Adipose tissue (tissue), 3 donors: ENCODE data around the gene SDK2. TPM values are rescaled to one million over a fixed set of nuclear protein-coding genes. Genes with fewer than 3 reads are reported as not detected.
"Not testable (repeated sequence)": the region's sequence is repeated elsewhere in the genome, so short reads cannot be mapped to it uniquely, and the experiment has no call there.

Source experiments
- H3K27ac ChIP-seq: one replicate; pipeline ENCODE4 v1.5.1; 2013; ENCODE audit warnings: low read depth, low read length
- WGBS, 3 donors: extraction: QIAGEN DNeasy Blood & Tissue Kit; methylation state at CpG; one replicate each; pipeline ENCODE4 v1.1.7; 2013; 5-methylcytosine and 5-hydroxymethylcytosine counted together
- polyA plus RNA-seq, 3 donors: library from polyadenylated mRNA; stranded (reverse); fragments of 200-250 nt; gene quantifications; one replicate each; pipeline ENCODE4 v1.2.3, GENCODE V29; 2013
- donor health status: healthy with polysubstance abuse.
- donor health status: Bipolar disorder and iron deficiency.
- donor health status: healthy.

The SDK2 gene
- polyA plus RNA-seq, 3 donors: 0.08 to 0.22 (median 0.15) TPM

DNA sequence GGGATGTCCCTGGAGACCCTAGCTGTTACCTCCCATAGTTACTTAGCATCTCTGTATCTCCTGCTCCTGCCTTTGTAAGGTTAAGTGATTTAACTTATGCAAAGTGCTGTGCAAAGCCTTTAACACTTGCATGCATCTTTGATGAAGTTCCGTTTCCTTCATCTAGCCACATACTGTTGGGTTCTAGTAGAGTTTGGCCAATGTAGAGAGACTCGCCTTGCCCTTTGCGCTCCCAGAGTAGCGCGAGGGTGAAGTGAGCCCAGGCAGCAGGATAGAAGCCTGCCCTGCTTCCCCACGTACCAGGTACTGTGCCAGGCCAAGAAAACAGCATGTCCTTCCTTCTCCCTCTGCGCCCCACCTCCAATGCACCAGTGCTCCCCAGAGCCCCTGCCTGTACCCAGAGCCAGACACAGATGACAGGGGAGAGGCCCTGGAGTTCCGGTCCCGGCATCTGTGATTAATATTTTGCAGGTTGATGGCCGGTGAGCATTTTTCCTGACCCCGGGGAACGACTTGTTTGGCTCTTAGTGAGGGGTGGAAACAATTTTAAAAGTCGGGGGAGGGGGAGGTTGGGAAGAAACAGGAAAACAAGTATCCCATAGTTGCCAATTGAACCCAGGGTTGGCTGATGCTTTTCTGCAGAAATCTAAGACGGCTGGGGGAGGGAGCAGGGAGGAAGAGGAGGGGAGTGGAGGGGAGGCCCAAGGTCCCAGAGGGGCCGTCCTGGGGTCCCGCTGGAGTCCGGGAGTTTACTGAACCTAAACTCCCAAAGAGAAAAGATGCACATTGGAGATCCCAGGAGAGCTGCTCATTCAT, 319.3 kb downstream of the SDK2 start:
- 51 to 65% (median 58%) methylated on average over 17 of the region's 17 CpGs for WGBS, 3 donors
- no peak overlapping the region for H3K27ac ChIP-seq

DNA sequence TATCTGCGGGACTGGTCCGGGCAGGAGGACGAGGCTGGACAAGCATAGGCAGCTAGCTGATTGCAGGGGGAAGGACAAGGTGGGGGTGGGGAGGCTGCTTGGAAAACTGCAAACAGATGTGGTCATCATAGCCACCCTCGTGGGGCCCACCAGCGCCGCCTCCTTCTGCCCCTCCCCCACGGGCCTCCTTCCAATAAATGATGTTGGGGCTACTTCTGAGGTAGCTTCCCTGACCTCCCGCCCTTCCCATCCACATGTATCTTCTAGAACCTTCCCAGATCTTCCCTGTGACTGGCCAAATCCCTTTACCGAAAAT, 320.1 kb downstream of the SDK2 start:
- WGBS, 3 donors: 49 to 54% (median 50%) methylated on average over 9 of the region's 9 CpGs
- H3K27ac ChIP-seq: no peak overlapping the region

DNA sequence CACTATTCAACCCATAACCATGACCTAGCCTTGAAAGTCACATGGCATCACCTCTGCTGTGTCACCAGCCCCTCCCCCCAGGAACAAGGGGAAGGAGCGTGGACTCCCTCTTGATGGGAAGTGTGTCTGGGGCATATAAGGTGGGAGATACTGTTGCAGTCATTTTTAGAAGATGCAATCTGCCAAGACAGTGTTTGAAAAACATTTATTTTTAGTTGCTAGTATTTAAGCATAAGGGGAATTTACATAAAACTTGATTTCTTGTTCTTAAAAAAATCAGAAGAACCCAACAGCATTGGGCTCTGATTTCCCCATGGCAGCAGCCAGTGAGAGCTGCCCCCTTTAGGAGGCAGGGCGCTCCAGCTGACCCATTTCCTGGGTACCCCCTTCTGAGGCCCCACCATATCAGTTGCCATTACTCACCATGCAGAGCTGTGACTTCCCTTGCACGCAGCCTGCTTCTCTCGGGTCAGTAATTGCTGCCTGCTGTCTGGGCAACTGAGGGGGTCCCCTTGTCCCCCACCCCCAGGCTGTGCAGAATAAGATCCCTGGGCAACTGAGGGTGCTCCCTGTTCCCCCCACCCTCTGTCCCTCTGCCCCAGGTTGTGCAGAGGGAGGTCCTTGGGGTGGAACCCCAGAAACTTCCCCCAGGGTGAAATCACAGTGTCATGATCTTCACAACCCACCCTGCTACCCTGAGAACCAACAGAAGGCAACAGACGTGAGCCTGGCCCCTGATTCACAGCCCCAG, 320.7 kb downstream of the SDK2 start:
- WGBS, 3 donors: 48 to 59% (median 49%) methylated on average over 5 of the region's 5 CpGs
- no peak overlapping the region for H3K27ac ChIP-seq

DNA sequence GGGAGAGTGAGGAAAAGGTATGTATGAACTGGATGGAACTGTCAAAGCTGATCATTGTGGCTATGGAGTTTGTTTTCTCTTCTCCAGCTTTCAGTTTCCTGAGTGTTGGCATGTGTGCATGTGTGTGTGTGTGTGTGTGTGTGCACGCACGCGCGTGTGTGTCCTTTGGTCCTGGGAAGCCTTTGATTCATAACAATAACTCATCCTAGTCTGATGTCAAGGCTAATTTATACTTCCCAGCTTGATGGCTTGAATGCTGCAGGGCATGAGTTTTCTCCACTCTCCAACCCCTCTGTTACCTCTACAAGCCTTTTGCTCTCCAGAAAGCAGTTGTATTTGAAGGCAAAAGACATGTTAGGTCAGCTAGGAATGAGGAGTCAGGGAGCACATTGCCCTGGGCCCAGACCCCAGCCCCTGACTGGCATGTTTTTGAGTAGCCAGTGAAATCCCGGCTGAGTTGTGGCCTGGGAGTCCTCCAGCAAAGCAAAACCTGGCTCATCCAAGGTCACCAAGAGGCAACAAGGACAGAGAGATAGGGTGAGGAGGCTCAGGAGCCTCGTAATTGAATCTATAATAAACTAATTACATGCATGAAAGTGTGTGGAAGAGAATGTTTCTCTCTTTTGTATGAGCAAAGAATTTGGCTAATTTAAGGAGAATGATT, 323.5 kb downstream of the SDK2 start:
- no peak overlapping the region for H3K27ac ChIP-seq
- 58 to 81% (median 71%) methylated on average over 6 of the region's 6 CpGs for WGBS, 3 donors

DNA sequence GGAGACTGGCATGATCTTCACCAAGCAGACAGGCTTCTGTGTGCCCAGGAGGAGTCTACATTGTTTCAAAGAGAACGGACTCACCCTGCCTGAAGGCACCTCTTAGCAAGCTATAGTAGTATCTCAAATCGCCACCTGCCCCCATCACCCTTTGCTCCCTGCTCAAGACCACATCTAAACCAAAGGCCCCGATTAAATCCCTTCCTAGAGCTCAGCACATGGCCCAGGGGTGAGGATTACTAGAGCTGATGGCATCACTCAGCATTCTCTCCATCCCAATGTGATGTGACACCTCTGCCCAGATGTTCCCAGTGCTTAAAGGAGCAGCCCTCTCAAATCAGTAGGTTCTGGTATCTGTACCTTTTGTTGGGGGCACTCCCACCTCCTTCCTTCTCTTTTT, 324.5 kb downstream of the SDK2 start:
- 84 to 96% (median 93%) methylated on average over 3 of the region's 3 CpGs for WGBS, 3 donors
- no peak overlapping the region for H3K27ac ChIP-seq

DNA sequence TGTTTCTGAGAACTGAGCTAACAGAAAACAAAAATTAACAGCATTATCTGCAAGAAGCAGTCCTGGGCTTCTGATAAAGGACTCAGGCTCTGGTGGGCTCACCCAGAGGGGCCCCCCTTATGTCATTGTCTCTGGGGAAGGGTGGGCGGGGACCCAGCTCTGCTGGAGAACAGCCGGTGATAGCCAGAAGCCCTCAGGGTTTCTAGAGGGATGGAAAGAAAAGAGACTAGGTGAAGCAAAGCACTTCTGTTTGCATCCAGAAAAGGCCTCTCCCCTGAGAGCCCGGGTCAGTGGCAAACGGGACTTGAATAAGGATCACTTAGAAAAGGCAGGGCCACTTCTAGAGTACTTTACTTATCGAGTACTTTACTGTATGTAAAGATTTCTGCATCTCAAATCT, 325.4 kb downstream of the SDK2 start:
- H3K27ac ChIP-seq: no peak overlapping the region
- WGBS, 3 donors: 66 to 76% (median 69%) methylated on average over 5 of the region's 5 CpGs

DNA sequence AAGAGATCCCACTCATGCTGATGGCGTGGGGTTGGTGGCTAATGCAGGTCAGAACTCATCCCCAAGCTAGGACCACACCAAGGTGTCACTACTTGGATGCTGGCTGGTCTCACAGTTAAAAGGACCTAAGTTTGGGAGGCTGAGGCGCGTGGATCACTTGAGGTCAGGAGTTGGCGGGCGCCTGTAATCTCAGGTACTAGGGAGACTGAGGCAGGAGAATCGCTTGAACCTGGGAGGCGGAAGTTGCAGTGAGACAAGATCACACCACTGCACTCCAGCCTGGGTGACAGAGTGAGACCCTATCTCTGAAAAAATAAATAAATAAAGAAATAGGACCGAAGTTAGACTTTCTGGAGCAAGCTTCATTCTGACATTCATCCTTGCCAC, 325.8 kb downstream of the SDK2 start:
- no peak overlapping the region for H3K27ac ChIP-seq
- WGBS, 3 donors: 93 to 95% (median 94%) methylated on average over 8 of the region's 8 CpGs

DNA sequence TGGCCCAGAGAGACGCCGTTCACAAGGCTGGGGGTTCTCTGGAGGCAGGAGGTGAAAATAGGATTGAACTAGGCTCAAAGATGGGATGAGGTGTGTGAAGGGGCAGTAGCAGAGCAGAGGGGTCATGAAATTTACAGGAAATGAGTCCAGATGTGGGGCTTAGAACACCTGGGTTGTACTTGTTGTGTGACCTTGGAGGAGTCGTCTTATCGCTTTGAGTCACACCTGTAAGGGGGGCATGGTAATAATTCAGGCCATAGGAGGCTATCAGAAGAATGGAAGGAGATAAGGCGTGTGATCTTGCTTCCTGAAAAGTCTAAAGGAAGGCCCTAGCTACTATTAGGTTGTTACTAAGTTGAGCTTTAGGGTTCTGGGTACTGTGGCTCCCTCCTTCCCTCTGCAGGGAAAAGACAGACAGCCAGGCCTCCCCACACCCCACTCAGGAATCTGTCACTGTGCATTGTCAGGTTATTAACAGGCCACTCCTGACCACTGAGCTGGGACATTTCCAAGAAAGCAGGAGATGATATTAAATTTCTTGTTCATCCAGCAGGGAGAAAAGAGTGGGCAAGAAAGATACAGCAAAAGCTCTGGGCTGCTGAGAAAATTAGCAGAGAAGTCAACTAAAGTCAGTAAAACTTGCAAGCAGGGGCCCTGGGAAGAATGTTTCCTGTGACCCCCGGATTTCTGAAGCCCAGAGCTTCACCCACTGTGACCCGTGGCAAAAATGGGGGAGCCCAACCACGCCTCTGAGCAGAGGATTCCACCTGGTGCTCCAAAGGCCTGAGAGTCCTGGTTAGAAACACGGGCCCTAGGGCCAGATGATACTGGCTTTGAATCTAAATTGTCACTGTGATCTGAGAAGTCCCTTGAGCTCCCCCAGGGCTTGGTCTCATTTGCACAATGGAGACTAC, 326.5 kb downstream of the SDK2 start:
- no peak overlapping the region for H3K27ac ChIP-seq
- WGBS, 3 donors: 64 to 78% (median 78%) methylated on average over 9 of the region's 9 CpGs

DNA sequence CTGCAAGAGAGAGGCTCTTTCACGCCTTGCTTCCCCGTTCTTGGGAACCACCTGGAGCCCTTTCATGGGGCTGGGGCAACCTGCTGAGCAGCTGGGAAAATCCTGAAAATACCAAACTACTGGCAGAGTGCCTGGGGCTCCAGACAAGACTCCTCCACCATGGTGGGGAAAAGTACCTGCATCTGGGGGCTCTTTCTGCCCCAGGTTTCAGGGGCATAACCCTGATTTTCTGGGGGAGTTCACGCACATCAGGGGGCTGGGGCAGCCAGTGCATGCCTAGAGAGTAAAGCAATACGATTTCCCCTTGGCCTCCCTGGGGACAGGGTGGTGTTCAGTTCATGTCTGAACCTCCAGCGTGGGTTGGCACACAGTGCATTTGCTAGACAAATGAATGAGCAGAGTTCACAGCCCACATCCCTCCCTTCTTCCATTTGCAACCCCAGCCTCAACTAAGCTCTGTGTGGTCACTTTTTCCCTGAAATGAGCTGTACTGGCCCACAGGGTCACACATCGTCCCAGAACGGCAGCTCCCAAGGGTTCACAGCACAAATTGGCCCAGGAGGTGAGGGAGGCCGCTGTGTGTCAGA, 327.2 kb downstream of the SDK2 start:
- H3K27ac ChIP-seq: no peak overlapping the region
- 47 to 58% (median 54%) methylated on average over 8 of the region's 8 CpGs for WGBS, 3 donors

DNA sequence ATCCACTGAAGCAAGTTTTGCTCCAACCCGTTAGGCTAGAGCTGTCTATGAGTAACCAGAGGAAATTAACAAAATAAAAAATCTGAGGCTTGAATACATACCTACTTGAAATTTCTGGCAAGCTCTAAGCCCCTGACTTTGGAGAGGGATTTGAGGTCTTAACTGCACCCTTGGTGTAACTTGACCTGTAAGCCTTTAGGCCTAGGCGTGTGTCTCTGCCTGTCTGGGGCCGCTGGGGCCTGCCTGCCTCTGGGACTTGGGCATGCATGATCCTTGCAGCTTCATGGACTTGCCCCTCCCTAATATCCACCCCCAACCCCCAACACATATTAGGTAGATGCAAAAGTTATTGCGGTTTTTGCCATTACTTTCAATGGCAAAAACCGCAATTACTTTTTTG, 328.8 kb downstream of the SDK2 start:
- 58% methylated on average over 5 of the region's 5 CpGs for WGBS, 3 donors
- H3K27ac ChIP-seq: no peak overlapping the region

DNA sequence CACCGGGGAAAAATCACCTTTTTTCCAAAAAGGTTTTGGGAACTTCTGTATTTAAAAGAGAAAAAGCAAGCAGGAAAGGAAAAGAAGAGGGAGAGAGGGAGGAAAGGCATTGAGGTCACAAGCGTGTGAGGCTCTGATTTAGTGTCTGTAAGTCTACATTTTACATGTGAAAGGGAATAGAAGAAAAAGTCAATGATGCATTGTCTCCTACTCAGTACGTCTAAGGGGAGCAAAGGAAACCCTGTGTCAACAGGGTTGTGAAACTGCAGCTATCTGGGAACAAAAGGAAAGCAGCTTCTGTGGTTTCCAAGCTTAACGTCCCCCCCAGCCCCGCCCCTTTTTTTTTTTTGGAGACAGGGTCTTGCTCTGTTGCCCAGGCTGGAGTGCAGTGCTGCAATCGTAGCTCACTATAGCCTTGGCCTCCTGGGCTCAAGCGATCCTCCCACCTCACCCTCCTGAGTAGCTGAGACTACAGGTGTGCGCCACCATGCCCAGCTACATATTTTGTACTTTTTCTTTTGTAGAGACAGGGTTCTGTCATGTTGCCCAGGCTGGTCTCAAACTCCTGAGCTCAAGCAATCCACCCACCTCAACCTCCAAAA, 330.6 kb downstream of the SDK2 start:
- WGBS, 3 donors: 75 to 83% (median 76%) methylated on average over 8 of the region's 8 CpGs
- H3K27ac ChIP-seq: no peak overlapping the region

DNA sequence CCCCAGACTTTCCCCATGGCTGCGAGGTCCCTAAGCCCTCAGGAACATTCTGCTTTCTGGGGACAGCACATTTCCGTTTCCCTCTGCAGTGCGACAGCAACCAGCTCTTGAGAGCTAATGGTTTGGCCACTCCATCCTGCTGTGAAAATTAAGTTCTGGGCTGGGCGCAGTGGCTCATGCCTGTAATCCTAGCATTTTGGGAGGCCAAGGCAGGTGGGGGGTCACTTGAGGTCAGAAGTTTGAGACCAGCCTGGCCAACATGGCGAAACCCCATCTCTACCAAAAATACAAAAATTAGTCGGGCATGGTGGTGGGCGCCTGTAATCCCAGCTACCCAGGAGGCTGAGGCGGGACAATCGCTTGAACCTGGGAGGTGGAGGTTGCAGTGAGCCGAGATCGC, 331.4 kb downstream of the SDK2 start:
- H3K27ac ChIP-seq: not testable (repeated sequence)
- WGBS, 3 donors: 77 to 81% (median 78%) methylated on average over 11 of the region's 11 CpGs

DNA sequence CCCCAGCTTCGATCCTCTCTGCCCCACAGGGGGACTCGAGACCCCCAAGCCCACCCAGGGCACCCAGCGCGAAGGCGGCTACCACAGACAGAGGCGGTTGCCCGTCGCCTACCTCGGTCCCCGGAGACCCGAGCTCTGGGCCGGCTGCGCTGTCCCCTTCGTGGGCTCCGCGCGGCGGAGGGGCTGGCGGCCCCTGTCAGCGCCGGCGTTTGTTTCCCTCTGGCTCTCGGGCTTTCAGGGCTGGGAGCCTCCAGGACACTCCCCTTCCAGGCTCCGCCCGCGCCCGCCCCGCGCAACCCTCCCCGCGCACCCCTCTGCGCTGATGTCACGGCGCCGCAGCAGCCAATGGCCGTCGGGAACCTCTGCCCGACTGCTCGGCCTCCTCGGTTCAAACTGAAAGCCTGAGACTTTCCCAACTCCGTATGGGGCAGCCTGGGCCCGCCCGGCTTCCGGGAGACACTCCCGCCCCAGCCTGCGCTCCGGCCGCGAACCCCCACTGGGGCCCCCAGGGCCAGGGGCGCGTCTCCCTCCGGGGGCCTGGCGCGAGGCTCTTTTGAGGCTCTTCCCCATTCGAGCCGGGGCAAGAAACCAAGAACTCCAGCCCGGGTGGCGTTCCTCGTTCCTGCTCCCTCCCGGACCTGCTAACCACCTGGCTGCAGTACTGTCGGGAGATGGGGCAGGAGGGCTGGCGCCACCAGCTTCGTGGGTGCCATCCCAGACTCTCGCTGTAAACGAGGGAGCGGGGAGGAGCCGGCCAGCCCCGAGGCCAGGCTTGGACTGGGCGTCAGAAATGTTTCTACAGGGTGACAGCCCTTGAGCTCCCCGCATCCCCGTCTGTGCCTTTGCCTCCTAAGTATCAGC, 332.2 kb downstream of the SDK2 start, which contains the start of gene CDC42EP4:
TSS of gene CDC42EP4 (minus strand) at position 221 of the 861 bp plus-strand sequence. CDS start 25,501 bp downstream, outside the sequence.
- WGBS, 3 donors: 1 to 3% (median 2%) methylated on average over 60 to 71 of the region's 71 CpGs

DNA sequence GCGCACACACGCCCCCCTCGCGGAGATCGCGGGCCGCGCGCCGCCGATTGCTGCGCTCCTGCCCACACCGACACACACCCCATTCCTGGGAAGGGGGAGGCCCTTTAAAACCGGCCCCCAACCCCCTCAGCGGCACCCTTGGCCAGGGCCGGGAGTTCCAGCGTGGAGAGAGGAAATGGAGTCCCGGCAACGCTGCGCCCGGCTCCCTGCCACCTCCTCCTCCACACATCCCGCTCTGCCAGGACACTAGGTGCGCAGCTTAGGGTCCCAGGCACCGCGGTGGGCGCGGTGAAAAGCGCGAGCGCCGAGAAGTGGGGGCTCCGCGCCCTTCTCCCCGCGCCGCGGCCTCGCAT, 332.8 kb downstream of the SDK2 start:
- 0 to 1% (median 0%) methylated on average over 36 to 38 of the region's 38 CpGs for WGBS, 3 donors
- H3K27ac ChIP-seq: peak overlapping the region; percentile 79

More for the DNA sequence above, 332.2 kb downstream of the SDK2 start, which contains the start of gene CDC42EP4:
- H3K27ac ChIP-seq: peak within 1 kb of the TSS; percentile 79

DNA sequence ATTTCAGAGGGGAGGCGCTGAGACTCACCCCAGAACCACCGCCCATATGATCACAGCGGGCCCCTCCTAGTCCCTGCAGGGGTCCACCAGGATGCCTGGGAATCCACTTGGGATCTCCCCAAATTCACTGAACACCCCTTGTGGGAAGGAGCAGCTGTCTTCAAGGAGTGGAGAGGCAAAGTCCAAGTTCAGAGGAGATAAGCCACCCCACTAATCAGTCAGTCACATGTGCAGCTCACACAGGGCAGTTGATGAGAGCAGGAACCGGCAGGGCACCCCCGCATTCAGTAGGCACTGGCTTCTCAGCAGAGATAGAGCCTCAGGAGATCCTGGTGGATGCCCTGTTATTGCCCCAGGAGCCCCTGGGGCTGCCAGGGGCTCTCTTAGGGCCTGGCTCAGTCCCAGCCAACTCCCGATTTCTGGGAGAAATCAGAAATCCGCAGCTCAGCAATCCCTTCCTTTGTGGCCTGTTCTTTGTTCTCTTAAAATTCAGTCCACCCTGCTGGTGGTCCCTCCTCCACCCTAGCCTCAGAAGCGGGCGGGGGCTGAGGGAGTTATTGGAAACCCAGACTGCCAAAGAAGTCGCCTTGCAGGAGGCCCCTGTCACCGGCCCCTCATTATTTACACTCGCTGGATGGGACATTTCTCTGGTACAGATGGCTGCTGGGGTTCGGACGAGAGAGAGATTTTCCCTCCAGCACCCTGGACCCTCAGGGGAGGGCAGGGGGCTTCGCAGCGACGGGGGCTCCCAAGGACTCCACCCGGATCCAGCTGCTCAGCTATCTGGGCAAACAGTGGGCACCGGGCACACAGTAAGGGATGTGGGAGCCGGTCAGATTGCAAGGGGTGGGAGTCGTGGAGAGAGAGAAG, 334.3 kb downstream of the SDK2 start:
- 4 to 14% (median 14%) methylated on average over 21 of the region's 21 CpGs for WGBS, 3 donors
- peak overlapping the region; percentile 60 for H3K27ac ChIP-seq

DNA sequence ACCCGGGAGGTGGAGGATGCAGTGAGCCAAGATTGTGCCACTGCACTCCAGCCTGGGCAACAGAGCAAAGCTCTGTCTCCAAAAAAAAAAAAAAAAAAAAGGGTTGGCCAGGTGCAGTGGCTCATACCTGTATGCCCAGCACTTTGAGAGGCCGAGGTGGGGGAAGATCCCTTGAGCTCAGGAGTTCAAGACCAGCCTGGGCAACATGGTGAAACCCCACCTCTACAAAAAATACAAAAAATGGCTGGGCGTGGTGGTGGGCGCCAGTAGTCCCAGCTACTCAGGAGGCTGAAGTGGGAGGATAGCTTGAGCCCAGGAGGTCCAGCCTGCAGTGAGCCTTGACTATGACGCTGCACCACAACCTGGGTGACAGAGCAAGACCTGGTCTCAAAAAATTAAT, 335.3 kb downstream of the SDK2 start:
- not testable (repeated sequence) for H3K27ac ChIP-seq
- WGBS, 3 donors: 29 to 70% (median 65%) methylated on average over 5 of the region's 5 CpGs
